ENCODE measurements around the gene MYO9A. TPM values are rescaled to one million over a fixed set of nuclear protein-coding genes. Genes with fewer than 3 reads are reported as not detected.

MYO9A gene
- total RNA-seq, 4 donors from 2014 or later, result 88.5 to 183 (median 115) TPM

GRCh38 chr15:71853543-71853942, 264.4 kb downstream of the MYO9A start:
- H3K4me1 ChIP-seq, result no peaks in the 10 kb centered on the region
- no peak overlapping the region for H3K27ac ChIP-seq
- no peak for DNase-seq
- no peaks in the 10 kb centered on the region for H3K9me3 ChIP-seq
- TF ChIP-seq POLR2A (IDR thresholded peaks at IDR 0.05), result no peak
- TF ChIP-seq CTCF (IDR thresholded peaks at IDR 0.05), result no peak
- peaks cover 17 to 24% of the 10 kb centered on the region in 2 donors for H3K36me3 ChIP-seq
- intact Hi-C loops (cut with DNase I), result no loop called here
- WGBS, 2 donors, result 100% methylated on average over 1 of the region's 1 CpG
- no peak overlapping the region for H3K4me3 ChIP-seq (replicated peaks in 1 of 3)
- no peaks in the 10 kb centered on the region for H3K27me3 ChIP-seq

GRCh38 chr15:71844916-71845315, 273.0 kb downstream of the MYO9A start:
- intact Hi-C loops (cut with DNase I), result no loop called here
- DNase-seq, result no peak
- Histone ChIP-seq H3K27me3 (no peaks in the 10 kb centered on the region), H3K9me3 (no peaks in the 10 kb centered on the region), H3K27ac (no peak overlapping the region), H3K36me3 (peaks cover 8 to 30% of the 10 kb centered on the region in 2 donors), H3K4me3 (replicated peaks in 1 of 3) (no peak overlapping the region), H3K4me1 (no peaks in the 10 kb centered on the region)
- WGBS, 2 donors, result 79 to 90% methylated on average over 2 of the region's 2 CpGs
- TF ChIP-seq POLR2A (IDR thresholded peaks at IDR 0.05) (no peak), CTCF (IDR thresholded peaks at IDR 0.05) (no peak)

- WGBS, 2 donors, result 95 to 97% methylated on average over 3 of the region's 3 CpGs
- H3K9me3 ChIP-seq, result no peaks in the 10 kb centered on the region
- H3K27me3 ChIP-seq, result no peaks in the 10 kb centered on the region
- peaks cover 5 to 10% of the 10 kb centered on the region in 2 donors for H3K4me1 ChIP-seq
- TF ChIP-seq CTCF (IDR thresholded peaks at IDR 0.05), result no peak
- TF ChIP-seq POLR2A (IDR thresholded peaks at IDR 0.05), result no peak
- DNase-seq, result no peak
- H3K27ac ChIP-seq, result no peak overlapping the region
- no peaks in the 10 kb centered on the region for H3K36me3 ChIP-seq
- H3K4me3 ChIP-seq (replicated peaks in 1 of 3), result no peak overlapping the region
- intact Hi-C loops (cut with DNase I), result no loop called here
Observed at GRCh38 chr15:71841563-71841962, 276.4 kb downstream of the MYO9A start.

- H3K36me3 ChIP-seq, result peaks cover 28 to 36% of the 10 kb centered on the region in 2 donors
- TF ChIP-seq POLR2A (IDR thresholded peaks at IDR 0.05), result no peak
- TF ChIP-seq CTCF (IDR thresholded peaks at IDR 0.05), result no peak
- H3K9me3 ChIP-seq, result no peaks in the 10 kb centered on the region
- intact Hi-C loops (cut with DNase I), result no loop called here
- no peaks in the 10 kb centered on the region for H3K27me3 ChIP-seq
- no peak for DNase-seq
- H3K27ac ChIP-seq, result no peak overlapping the region
- 95 to 96% methylated on average over 2 of the region's 2 CpGs for WGBS, 2 donors
- H3K4me3 ChIP-seq (replicated peaks in 1 of 3), result no peak overlapping the region
- no peaks in the 10 kb centered on the region for H3K4me1 ChIP-seq
Observed at GRCh38 chr15:71830981-71831380, 287.0 kb downstream of the MYO9A start.

- Histone ChIP-seq H3K9me3 (no peaks in the 10 kb centered on the region), H3K27ac (no peak overlapping the region), H3K4me3 (replicated peaks in 1 of 3) (no peak overlapping the region), H3K4me1 (no peaks in the 10 kb centered on the region), H3K36me3 (peaks cover 30 to 37% of the 10 kb centered on the region in 2 donors), H3K27me3 (no peaks in the 10 kb centered on the region)
- TF ChIP-seq POLR2A (IDR thresholded peaks at IDR 0.05), result no peak
- TF ChIP-seq CTCF (IDR thresholded peaks at IDR 0.05), result no peak
- DNase-seq, result no peak
- 89 to 92% methylated on average over 5 of the region's 5 CpGs for WGBS, 2 donors
- intact Hi-C loops (cut with DNase I), result no loop called here
Observed at GRCh38 chr15:71826196-71826595, 291.8 kb downstream of the MYO9A start.

Measured in thyroid gland (tissue), 4 donors.